Stimulated activated CD8-positive, alpha-beta memory T cell treated with anti-CD3 and anti-CD28 coated beads, Interleukin-4, amount 100 ng/mL, for 48 hours (primary cell): ENCODE results near the gene TMEM130.

Source experiments
- DNase-seq: peaks from one replicate; pipeline ENCODE4 v3.0.0-alpha.2; 2020

Gene TMEM130

GRCh38 chr7:98805956-98806838, 63.6 kb downstream of the TMEM130 start:
- DNase-seq: no peak

GRCh38 chr7:98802781-98803110, 67.1 kb downstream of the TMEM130 start:
- DNase-seq: no peak

GRCh38 chr7:98802088-98802780, 67.6 kb downstream of the TMEM130 start:
- DNase-seq: peak; percentile 60

- DNase-seq: no peak
Measured at GRCh38 chr7:98800996-98801395, 68.8 kb downstream of the TMEM130 start.

- DNase-seq: no peak
Measured at GRCh38 chr7:98797150-98797549, 72.7 kb downstream of the TMEM130 start.
